Vagina (tissue), 2 donors: ENCODE measurements around the gene PLCB1. TPM values are rescaled to one million over a fixed set of nuclear protein-coding genes. Genes with fewer than 3 reads are reported as not detected.

Source experiments
- DNase-seq, 2 donors: peaks; one replicate each; pipeline ENCODE4 v3.0.0-alpha.2; 2017; ENCODE audit errors: extremely low spot score in 2 of 2
- H3K27ac ChIP-seq: fragments of 200-600 bp; sonication (generic); one replicate; pipeline ENCODE4 v1.5.1; 2019
- H3K27me3 ChIP-seq: fragments of 200-600 bp; sonication (generic); one replicate; pipeline ENCODE4 v1.5.1; 2019
- H3K36me3 ChIP-seq, 2 donors: fragments of 200-600 bp; sonication (generic); one replicate each; pipeline ENCODE4 v1.5.1; 2017 to 2019
- H3K4me1 ChIP-seq: fragments of 200-600 bp; sonication (generic); one replicate; pipeline ENCODE4 v1.5.1; 2019
- H3K4me3 ChIP-seq, 2 donors: fragments of 200-600 bp; sonication (generic); 1 replicate in 1 of 2; 2 replicates in 1 of 2; pipeline ENCODE4 v1.5.1; 2016 to 2019
- H3K9me3 ChIP-seq: fragments of 200-600 bp; sonication (generic); one replicate; pipeline ENCODE4 v1.5.1; 2019
- POLR2A ChIP-seq, 2 donors: fragments of 450-650 bp; IDR thresholded peaks; one replicate each; pipeline ENCODE4 v1.6.1; 2017; ENCODE audit warnings: antibody characterized with exemption in 2 of 2, mild to moderate bottlenecking in 2 of 2, moderate library complexity in 2 of 2
- POLR2AphosphoS5 ChIP-seq, 2 donors: sonication (generic); formaldehyde crosslinking; IDR thresholded peaks; one replicate each; pipeline ENCODE4 v1.9.0; 2017; ENCODE audit warnings: antibody characterized with exemption in 2 of 2, mild to moderate bottlenecking in 2 of 2, low read depth in 1 of 2; ENCODE audit not compliant: insufficient read depth in 1 of 2
- intact Hi-C: fragments of 100-400 bp; cut with DNase I; formaldehyde crosslinking; loops from one replicate; pipeline ENCODE4 v1.15.1; 2023
- total RNA-seq: library from RNA; depleted of rRNA; stranded (reverse); fragments of >200 nt; gene quantifications from one replicate; pipeline ENCODE4 v1.2.3, GENCODE V29; 2016
- TF ChIP-seq, protein P1 (sequence below), 3 experiments: fragments of 450-650 bp in 2 of 3; fragments of 200-600 bp in 1 of 3; sonication (generic) in 1 of 3; IDR thresholded peaks; one replicate each; pipeline ENCODE4 v1.5.1; 2017 to 2019; ENCODE audit warnings: antibody characterized with exemption in 3 of 3, mild to moderate bottlenecking in 2 of 3, moderate library complexity in 2 of 3

PLCB1 gene
- total RNA-seq, 1 donor from 2014 or later: 32.4 TPM

DNA sequence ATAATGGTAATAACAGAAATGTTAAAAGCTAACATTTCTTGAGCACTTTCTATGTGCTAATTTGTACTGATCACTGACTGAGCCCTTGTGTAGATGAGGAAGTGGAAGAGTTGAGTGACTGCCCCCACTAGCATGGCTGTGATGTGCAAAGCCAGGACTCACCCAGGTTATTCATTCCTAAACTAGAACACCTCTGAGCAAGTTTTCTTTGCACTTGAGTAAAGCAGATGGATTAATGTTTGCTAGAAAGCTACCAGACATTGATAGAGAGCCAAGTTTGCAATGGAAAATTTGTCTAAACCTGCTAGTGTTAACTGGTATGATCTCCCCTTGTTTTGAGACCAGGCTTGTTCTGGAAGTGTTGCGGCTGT lies 469.5 kb downstream of the PLCB1 start:
- H3K27me3 ChIP-seq: no peaks in the 10 kb centered on the region
- DNase-seq: no peak

GRCh38 chr20:8602389-8603116 lies 470.5 kb downstream of the PLCB1 start:
- H3K36me3 ChIP-seq: no peaks in the 10 kb centered on the region
- no peaks in the 10 kb centered on the region for H3K9me3 ChIP-seq
- no peak overlapping the region for H3K4me3 ChIP-seq
- no peaks in the 10 kb centered on the region for H3K27me3 ChIP-seq
- TF ChIP-seq POLR2A (IDR thresholded peaks at IDR 0.05) (no peak), POLR2AphosphoS5 (IDR thresholded peaks at IDR 0.05; ENCODE audit: insufficient read depth in 1 of 2, low read depth in 1 of 2) (no peak)
- TF ChIP-seq, protein P1, sequence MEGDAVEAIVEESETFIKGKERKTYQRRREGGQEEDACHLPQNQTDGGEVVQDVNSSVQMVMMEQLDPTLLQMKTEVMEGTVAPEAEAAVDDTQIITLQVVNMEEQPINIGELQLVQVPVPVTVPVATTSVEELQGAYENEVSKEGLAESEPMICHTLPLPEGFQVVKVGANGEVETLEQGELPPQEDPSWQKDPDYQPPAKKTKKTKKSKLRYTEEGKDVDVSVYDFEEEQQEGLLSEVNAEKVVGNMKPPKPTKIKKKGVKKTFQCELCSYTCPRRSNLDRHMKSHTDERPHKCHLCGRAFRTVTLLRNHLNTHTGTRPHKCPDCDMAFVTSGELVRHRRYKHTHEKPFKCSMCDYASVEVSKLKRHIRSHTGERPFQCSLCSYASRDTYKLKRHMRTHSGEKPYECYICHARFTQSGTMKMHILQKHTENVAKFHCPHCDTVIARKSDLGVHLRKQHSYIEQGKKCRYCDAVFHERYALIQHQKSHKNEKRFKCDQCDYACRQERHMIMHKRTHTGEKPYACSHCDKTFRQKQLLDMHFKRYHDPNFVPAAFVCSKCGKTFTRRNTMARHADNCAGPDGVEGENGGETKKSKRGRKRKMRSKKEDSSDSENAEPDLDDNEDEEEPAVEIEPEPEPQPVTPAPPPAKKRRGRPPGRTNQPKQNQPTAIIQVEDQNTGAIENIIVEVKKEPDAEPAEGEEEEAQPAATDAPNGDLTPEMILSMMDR (IDR thresholded peaks at IDR 0.05): no peak
- no peak for DNase-seq
- peaks cover 21% of the 10 kb centered on the region for H3K4me1 ChIP-seq
- intact Hi-C loops: no loop called here
- peak overlapping the region; percentile 4 for H3K27ac ChIP-seq

More for the DNA sequence above, 469.5 kb downstream of the PLCB1 start:
- Histone ChIP-seq H3K9me3 (no peaks in the 10 kb centered on the region), H3K4me3 (no peak overlapping the region), H3K36me3 (no peaks in the 10 kb centered on the region), H3K27ac (no peak overlapping the region), H3K4me1 (peaks cover 21% of the 10 kb centered on the region)
- intact Hi-C loops: no loop called here
- TF ChIP-seq POLR2AphosphoS5 (IDR thresholded peaks at IDR 0.05; ENCODE audit: insufficient read depth in 1 of 2, low read depth in 1 of 2) (no peak), POLR2A (IDR thresholded peaks at IDR 0.05) (no peak)
- TF ChIP-seq, protein P1 (IDR thresholded peaks at IDR 0.05): no peak

- no peak for DNase-seq
- no peaks in the 10 kb centered on the region for H3K27me3 ChIP-seq
- H3K27ac ChIP-seq: no peak overlapping the region
- peaks cover 4% of the 10 kb centered on the region for H3K4me1 ChIP-seq
- TF ChIP-seq POLR2AphosphoS5 (IDR thresholded peaks at IDR 0.05; ENCODE audit: insufficient read depth in 1 of 2, low read depth in 1 of 2) (no peak), POLR2A (IDR thresholded peaks at IDR 0.05) (no peak)
- TF ChIP-seq, protein P1 (IDR thresholded peaks at IDR 0.05): no peak
- intact Hi-C loops: no loop called here
- H3K36me3 ChIP-seq: no peaks in the 10 kb centered on the region
- no peaks in the 10 kb centered on the region for H3K9me3 ChIP-seq
- H3K4me3 ChIP-seq: no peak overlapping the region
Observed at GRCh38 chr20:8608470-8608869, 476.4 kb downstream of the PLCB1 start.

DNA sequence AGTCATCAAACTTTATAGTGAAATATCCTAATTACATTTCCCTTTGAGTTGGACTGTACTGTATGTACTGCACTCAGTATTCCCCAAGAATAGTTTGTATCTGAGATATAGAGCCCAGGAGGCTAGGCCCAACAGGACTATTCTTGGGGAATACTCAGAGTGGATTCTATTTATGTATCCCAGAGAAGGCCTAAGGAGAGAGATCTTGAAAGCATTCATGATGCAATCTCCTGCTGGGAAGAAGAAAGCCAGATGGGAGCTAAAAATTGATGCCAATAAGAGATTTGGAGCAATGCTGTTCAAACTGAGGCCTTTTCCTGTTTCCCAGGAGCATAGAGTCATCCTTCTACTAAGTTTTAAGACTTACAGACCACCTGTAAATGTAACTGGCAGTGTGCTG lies 484.7 kb downstream of the PLCB1 start:
- Histone ChIP-seq H3K27me3 (no peaks in the 10 kb centered on the region), H3K4me3 (no peak overlapping the region), H3K4me1 (no peaks in the 10 kb centered on the region), H3K27ac (no peak overlapping the region), H3K36me3 (no peaks in the 10 kb centered on the region), H3K9me3 (no peaks in the 10 kb centered on the region)
- no peak for DNase-seq
- intact Hi-C loops: no loop called here
- TF ChIP-seq, protein P1 (IDR thresholded peaks at IDR 0.05): no peak
- TF ChIP-seq POLR2AphosphoS5 (IDR thresholded peaks at IDR 0.05; ENCODE audit: insufficient read depth in 1 of 2, low read depth in 1 of 2) (no peak), POLR2A (IDR thresholded peaks at IDR 0.05) (no peak)

DNA sequence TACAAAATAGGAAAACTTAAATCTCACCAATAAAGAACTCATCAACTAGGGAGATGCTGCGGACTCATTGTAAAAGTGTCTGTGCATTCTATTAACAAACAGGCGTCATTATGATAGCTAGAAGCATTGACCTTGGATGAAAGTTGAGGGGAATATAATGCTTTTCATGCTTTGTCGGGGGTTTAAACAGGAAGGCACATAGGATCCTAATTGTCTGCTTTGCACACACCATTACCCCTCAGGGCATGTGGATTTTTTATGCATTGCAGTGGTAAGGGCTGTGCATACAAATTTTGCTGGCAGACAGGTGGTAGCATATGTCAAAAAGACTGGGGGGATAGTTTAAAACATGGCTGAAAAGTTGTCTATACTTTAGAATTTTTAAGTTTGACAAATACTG lies 488.9 kb downstream of the PLCB1 start:
- DNase-seq: no peak
- TF ChIP-seq POLR2AphosphoS5 (IDR thresholded peaks at IDR 0.05; ENCODE audit: insufficient read depth in 1 of 2, low read depth in 1 of 2) (no peak), POLR2A (IDR thresholded peaks at IDR 0.05) (no peak)
- TF ChIP-seq, protein P1 (IDR thresholded peaks at IDR 0.05): no peak
- H3K4me1 ChIP-seq: no peaks in the 10 kb centered on the region
- no peak overlapping the region for H3K27ac ChIP-seq
- no peaks in the 10 kb centered on the region for H3K9me3 ChIP-seq
- H3K4me3 ChIP-seq: no peak overlapping the region
- H3K36me3 ChIP-seq: no peaks in the 10 kb centered on the region
- intact Hi-C loops: no loop called here
- H3K27me3 ChIP-seq: no peaks in the 10 kb centered on the region
